ENCODE results near the gene LGALS7B. TPM values are rescaled to one million over a fixed set of nuclear protein-coding genes. Genes with fewer than 3 reads are reported as not detected.
"Not testable (repeated sequence)": the region's sequence is repeated elsewhere in the genome, so short reads cannot be mapped to it uniquely, and the experiment has no call there.

Gene LGALS7B
- total and polyA plus RNA-seq, 10 donors: 1.1 to 167 (median 33.5) TPM; not detected in 3

GRCh38 chr19:38759590-38760003 lies 29.4 kb upstream of the LGALS7B start:
- no peaks in the 10 kb centered on the region for H3K27me3 ChIP-seq (replicated peaks in 1 of 7)
- no peak for DNase-seq
- H3K4me1 ChIP-seq: peaks cover 0 to 8% (median 0%) of the 10 kb centered on the region in 6 donors
- peaks cover 0 to 10% (median 6%) of the 10 kb centered on the region in 8 donors for H3K9me3 ChIP-seq
- no peak overlapping the region for H3K4me3 ChIP-seq
- H3K36me3 ChIP-seq: no peaks in the 10 kb centered on the region
- peak overlapping the region in 5 of 8 donors; percentile 35 to 71 (median 58) for H3K27ac ChIP-seq
- TF ChIP-seq POLR2AphosphoS5 (IDR thresholded peaks at IDR 0.05): peak in 1 of 3 donors; percentile 18
- no peak for TF ChIP-seq POLR2A (IDR thresholded peaks at IDR 0.05)
- TF ChIP-seq CTCF (IDR thresholded peaks at IDR 0.05 in 8 of 11, conservative IDR thresholded peaks at IDR 0.05 in 3 of 11): no peak
- 44 to 68% (median 52%) methylated on average over 10 of the region's 10 CpGs for WGBS, 5 donors
- intact Hi-C loops (cut with DNase I; ENCODE audit: low total_unique reads): no loop called here

DNA sequence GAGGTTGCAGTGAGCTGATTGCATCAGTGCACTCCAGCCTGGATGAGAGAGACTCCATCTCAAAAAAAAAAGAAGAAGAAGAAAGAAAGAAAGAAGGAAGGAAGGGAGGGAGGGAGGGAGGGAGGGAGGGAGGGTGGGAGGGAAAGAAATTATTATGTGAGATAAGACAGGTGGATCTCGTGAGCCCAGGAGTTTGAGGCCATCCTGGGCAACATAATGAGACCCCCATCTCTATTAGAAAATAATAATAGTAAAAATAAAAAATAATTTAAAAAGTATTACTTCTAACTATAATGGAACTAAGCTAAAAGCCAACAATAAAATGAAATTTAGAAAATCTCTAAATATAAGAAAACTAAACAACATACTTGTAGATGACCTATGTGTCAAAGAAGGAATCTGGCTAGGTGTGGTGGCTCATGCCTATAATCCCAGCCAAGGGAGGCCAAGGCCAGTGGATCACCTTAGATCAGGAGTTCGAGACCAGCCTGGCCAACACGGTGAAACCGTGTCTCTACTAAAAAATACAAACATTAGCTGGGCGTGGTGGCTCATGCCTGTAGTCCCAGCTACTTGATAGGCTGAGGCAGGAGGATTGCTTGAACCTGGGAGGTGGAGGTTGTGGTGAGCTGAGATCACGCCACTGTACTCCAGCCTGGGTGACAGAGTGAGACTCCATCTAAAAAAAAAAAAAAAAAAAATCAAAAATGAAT lies 28.0 kb upstream of the LGALS7B start:
- H3K27ac ChIP-seq; intact Hi-C loops (cut with DNase I; ENCODE audit: low total_unique reads); H3K9me3 ChIP-seq; DNase-seq; H3K4me3 ChIP-seq; H3K4me1 ChIP-seq; H3K36me3 ChIP-seq; H3K27me3 ChIP-seq (replicated peaks in 1 of 7): not testable (repeated sequence)
- WGBS, 5 donors: 66 to 88% (median 78%) methylated on average over 6 of the region's 6 CpGs

GRCh38 chr19:38761884-38762389 lies 27.1 kb upstream of the LGALS7B start:
- H3K4me1 ChIP-seq; H3K27ac ChIP-seq; H3K36me3 ChIP-seq; H3K4me3 ChIP-seq; intact Hi-C loops (cut with DNase I; ENCODE audit: low total_unique reads); H3K27me3 ChIP-seq (replicated peaks in 1 of 7); H3K9me3 ChIP-seq; DNase-seq: not testable (repeated sequence)
- 93 to 96% (median 95%) methylated on average over 9 of the region's 9 CpGs for WGBS, 5 donors

GRCh38 chr19:38763795-38764220 lies 25.2 kb upstream of the LGALS7B start:
- peaks cover 0 to 8% (median 0%) of the 10 kb centered on the region in 6 donors for H3K4me1 ChIP-seq
- intact Hi-C loops (cut with DNase I; ENCODE audit: low total_unique reads): no loop called here
- WGBS, 5 donors: 93 to 99% (median 96%) methylated on average over 3 of the region's 3 CpGs
- H3K27me3 ChIP-seq (replicated peaks in 1 of 7): no peaks in the 10 kb centered on the region
- TF ChIP-seq POLR2A (IDR thresholded peaks at IDR 0.05) (no peak), CTCF (IDR thresholded peaks at IDR 0.05 in 8 of 11, conservative IDR thresholded peaks at IDR 0.05 in 3 of 11) (no peak), POLR2AphosphoS5 (IDR thresholded peaks at IDR 0.05) (no peak)
- H3K9me3 ChIP-seq: no peaks in the 10 kb centered on the region
- no peak for DNase-seq
- no peak overlapping the region for H3K27ac ChIP-seq
- no peak overlapping the region for H3K4me3 ChIP-seq
- H3K36me3 ChIP-seq: no peaks in the 10 kb centered on the region

DNA sequence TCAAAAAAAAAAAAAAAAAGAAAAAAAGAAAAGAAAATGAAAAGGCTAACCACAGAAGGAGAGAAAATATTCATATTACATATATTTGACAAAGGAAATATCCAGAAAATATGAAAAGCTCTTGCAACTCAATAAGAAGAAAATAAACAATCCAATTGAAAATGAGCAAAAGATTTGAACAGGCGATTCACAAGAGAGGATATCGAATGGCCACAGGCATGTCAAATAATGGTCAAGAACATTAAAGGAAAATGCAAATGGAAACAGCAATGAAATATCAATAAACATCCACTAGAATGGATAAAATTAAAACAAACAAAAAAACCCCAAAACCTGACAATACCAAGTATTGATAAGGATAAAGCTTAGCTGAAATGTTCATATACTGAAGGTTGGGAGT lies 23.8 kb upstream of the LGALS7B start:
- intact Hi-C loops (cut with DNase I; ENCODE audit: low total_unique reads): no loop called here
- no peak for DNase-seq
- 96 to 98% (median 97%) methylated on average over 2 of the region's 2 CpGs for WGBS, 5 donors
- Histone ChIP-seq H3K36me3 (no peaks in the 10 kb centered on the region), H3K27me3 (replicated peaks in 1 of 7) (no peaks in the 10 kb centered on the region), H3K27ac (no peak overlapping the region), H3K4me3 (no peak overlapping the region), H3K9me3 (no peaks in the 10 kb centered on the region), H3K4me1 (peaks cover 0 to 15% (median 12%) of the 10 kb centered on the region in 6 donors)
- TF ChIP-seq CTCF (IDR thresholded peaks at IDR 0.05 in 8 of 11, conservative IDR thresholded peaks at IDR 0.05 in 3 of 11) (no peak), POLR2A (IDR thresholded peaks at IDR 0.05) (no peak), POLR2AphosphoS5 (IDR thresholded peaks at IDR 0.05) (no peak)

Measured in spleen (tissue), 11 donors.